GM12892 (cell line): Measurements from ENCODE around the gene ZNF892.

Experiments used
- POLR2A ChIP-seq: IDR thresholded peaks from 2 replicates; pipeline ENCODE4 v1.6.1; 2011; ENCODE audit warnings: low read depth, low read length, control low read depth
- TAF1 ChIP-seq: IDR thresholded peaks from 2 replicates; pipeline ENCODE4 v1.6.1; 2011; ENCODE audit warnings: low read depth, mild to moderate bottlenecking, control low read depth, low read length, borderline replicate concordance

GRCh38 chr2:95225658-95226057 lies 18.3 kb downstream of the ZNF892 start:
- TF ChIP-seq TAF1 (no peak), POLR2A (no peak)
